K562 (cell line): ENCODE data around the gene ATP5F1C. TPM values are rescaled to one million over a fixed set of nuclear protein-coding genes. Genes with fewer than 3 reads are reported as not detected.

ENCODE experiments used
- ATAC-seq: fragments of 200-7000 bp; cut with Tn5 transposase; 3 replicates; pipeline ENCODE4 v1.9.1; 2020; ENCODE audit warnings: moderate library complexity
- BruUV-seq: library from RNA; stranded (reverse); fragments of 400-500 nt; replicated peaks from 2 replicates; lab custom pipeline; 2021; lab: Mats Ljungman, UMichigan
- CTCF ChIA-PET: fragments of 300-600 bp; formaldehyde crosslinking; extraction: SDS; loops from one replicate; lab custom pipeline; 2021; ENCODE audit warnings: low intra/inter-chr PET ratio; lab: Yijun Ruan, JAX
- POLR2A ChIA-PET: fragments of 300-600, 350-650 bp; sonication (Branson Sonifier 250); formaldehyde crosslinking; extraction: SDS; loops from one replicate; lab custom pipeline; 2021; ENCODE audit warnings: antibody characterized with exemption, inconsistent platforms; lab: Yijun Ruan, JAX
- DNase-seq, 4 experiments: peaks; one replicate each; pipeline versions ENCODE4 v3.0.0 to v3.0.0-alpha.2; 2011 to 2018; ENCODE audit warnings: low spot score in 3 of 4, mixed read lengths in 3 of 4; ENCODE audit errors: extremely low read depth in 1 of 4
- FAIRE-seq: peaks from 2 replicates; lab custom pipeline; 2011; peaks lifted over from hg19 to GRCh38; lab: Jason Lieb, UNC
- H2AFZ ChIP-seq: 2 replicates; pipeline ENCODE4 v1.6.0; 2011; ENCODE audit warnings: low read depth, low read length, control low read depth, inconsistent platforms
- H3K27ac ChIP-seq: fragments of 200-600 bp; 3 replicates; pipeline ENCODE4 v1.8.0; 2011; ENCODE audit warnings: low read depth, mild to moderate bottlenecking, control low read depth, inconsistent platforms, low read length, moderate library complexity, mixed read lengths; ENCODE audit errors: extremely low read depth
- H3K27me3 ChIP-seq, 2 experiments: fragments of 300-600 bp in 1 of 2; 2 replicates in 1 of 2; 3 replicates in 1 of 2; pipeline versions ENCODE4 v1.6.0 to v1.8.0; 2011; ENCODE audit warnings: inconsistent platforms in 2 of 2, low read length in 2 of 2, mild to moderate bottlenecking in 1 of 2, mixed read lengths in 1 of 2, moderate library complexity in 1 of 2; ENCODE audit not compliant: control insufficient read depth in 2 of 2, insufficient read depth in 2 of 2
- H3K36me3 ChIP-seq: fragments of 300-600 bp; 3 replicates; pipeline ENCODE4 v1.8.0; 2011; ENCODE audit warnings: mild to moderate bottlenecking, low read length, inconsistent platforms; ENCODE audit not compliant: control insufficient read depth, insufficient read depth
- H3K4me1 ChIP-seq, 2 experiments: fragments of 200-600 bp in 1 of 2; replicated peaks in 1 of 2; 2 replicates in 1 of 2; 3 replicates in 1 of 2; pipeline versions ENCODE4 v1.5.1 to v1.8.0; 2011; ENCODE audit warnings: inconsistent platforms in 2 of 2, low read length in 2 of 2, mild to moderate bottlenecking in 1 of 2, mixed read lengths in 1 of 2, moderate library complexity in 1 of 2; ENCODE audit not compliant: control insufficient read depth in 2 of 2, insufficient read depth in 2 of 2
- H3K4me2 ChIP-seq: 2 replicates; pipeline ENCODE4 v1.6.1; 2011; ENCODE audit warnings: low read length, control low read depth, inconsistent platforms, mixed read lengths; ENCODE audit not compliant: insufficient read depth
- H3K4me3 ChIP-seq: fragments of 200-600 bp; sonication (generic), shearing (Covaris generic); 2 replicates; pipeline ENCODE4 v1.5.1; 2016; ENCODE audit warnings: control low read depth, inconsistent platforms
- H3K79me2 ChIP-seq: fragments of 200-600 bp; 3 replicates; pipeline ENCODE4 v1.8.0; 2011; ENCODE audit warnings: low read length, inconsistent platforms; ENCODE audit not compliant: control insufficient read depth, insufficient read depth
- H3K9ac ChIP-seq, 2 experiments: 2 replicates each; pipeline versions ENCODE4 v1.6.0 to v1.6.1; 2011; ENCODE audit warnings: low read depth in 2 of 2, low read length in 2 of 2, control low read depth in 1 of 2, inconsistent platforms in 1 of 2, mild to moderate bottlenecking in 1 of 2, mixed read lengths in 1 of 2; ENCODE audit not compliant: insufficient read depth in 1 of 2
- H3K9me1 ChIP-seq: one replicate; pipeline ENCODE4 v1.6.0; 2011; ENCODE audit warnings: inconsistent platforms, mild to moderate bottlenecking, low read length, moderate library complexity; ENCODE audit not compliant: control insufficient read depth, insufficient read depth
- H3K9me3 ChIP-seq: replicated peaks from 2 replicates; pipeline ENCODE4 v1.5.1; 2011; ENCODE audit warnings: low read depth, low read length, inconsistent platforms; ENCODE audit not compliant: control insufficient read depth, insufficient read depth
- H4K20me1 ChIP-seq: replicated peaks from 2 replicates; pipeline ENCODE4 v1.6.1; 2011; ENCODE audit warnings: low read length, inconsistent platforms, mixed read lengths; ENCODE audit not compliant: control insufficient read depth, insufficient read depth
- CBX2 ChIP-seq: fragments of 200-600 bp; sonication (generic); IDR thresholded peaks from one replicate; pipeline ENCODE4 v1.6.1; 2012; ENCODE audit warnings: mild to moderate bottlenecking, low read length, inconsistent platforms; ENCODE audit not compliant: insufficient read depth, poor library complexity, severe bottlenecking
- HNRNPH1 ChIP-seq: fragments of 200-400 bp; formaldehyde crosslinking; optimal IDR thresholded peaks from 2 replicates; pipeline ENCODE3; 2017; ENCODE audit warnings: low read depth, mild to moderate bottlenecking, low read length, moderate library complexity
- ILK ChIP-seq: fragments of 450-650 bp; IDR thresholded peaks from 2 replicates; pipeline ENCODE4 v1.6.1; 2016; ENCODE audit warnings: missing genetic modification characterization, low read depth, mild to moderate bottlenecking, missing compliant biosample characterization, moderate library complexity, borderline replicate concordance
- PTBP1 ChIP-seq: fragments of 200-400 bp; formaldehyde crosslinking; IDR thresholded peaks from 2 replicates; pipeline ENCODE4 v1.6.1; 2017; ENCODE audit warnings: low read depth, low read length
- RAD21 ChIP-seq, 2 experiments: fragments of 250-450 bp in 1 of 2; fragments of 450-650 bp in 1 of 2; sonication (Bioruptor Pico) in 1 of 2; formaldehyde crosslinking in 1 of 2; IDR thresholded peaks in 1 of 2; conservative IDR thresholded peaks in 1 of 2; 2 replicates each; pipeline versions ENCODE4 v1.4.0 to v1.8.0; 2020 to 2022; ENCODE audit warnings: mild to moderate bottlenecking in 2 of 2, moderate library complexity in 1 of 2
- RNF2 ChIP-seq: sonication (generic); IDR thresholded peaks from 2 replicates; pipeline ENCODE4 v1.6.1; 2016
- SP2 ChIP-seq: IDR thresholded peaks from 2 replicates; pipeline ENCODE4 v1.6.1; 2011; ENCODE audit warnings: mild to moderate bottlenecking, low read depth, low read length, moderate library complexity; ENCODE audit not compliant: poor library complexity, severe bottlenecking; ENCODE audit errors: extremely low read depth
- TEAD4 ChIP-seq, 2 experiments: sonication (generic) in 1 of 2; formaldehyde crosslinking in 1 of 2; IDR thresholded peaks; 2 replicates each; pipeline versions ENCODE4 v1.6.1 to v1.8.0; 2012 to 2022; ENCODE audit warnings: borderline replicate concordance in 1 of 2, inconsistent platforms in 1 of 2, low read length in 1 of 2, mild to moderate bottlenecking in 1 of 2, missing genetic modification reagents in 1 of 2
- WHSC1 ChIP-seq: IDR thresholded peaks from one replicate; pipeline ENCODE4 v1.6.1; 2012; ENCODE audit warnings: low read length, control low read depth, inconsistent platforms
- ZNF253 ChIP-seq: fragments of 250-450 bp; sonication (Bioruptor Pico); conservative IDR thresholded peaks from 2 replicates; pipeline ENCODE4 v1.6.1; 2021; ENCODE audit warnings: mild to moderate bottlenecking
- ZNF79 ChIP-seq: fragments of 250-450 bp; sonication (Bioruptor Pico); IDR thresholded peaks from 2 replicates; pipeline ENCODE4 v1.4.0; 2020; ENCODE audit warnings: low read depth, mild to moderate bottlenecking, moderate library complexity
- ZSCAN29 ChIP-seq: fragments of 450-650 bp; IDR thresholded peaks from 2 replicates; pipeline ENCODE4 v1.6.1; 2017
- WGBS: fragments of 100-300 bp; shearing (Covaris generic); methylation state at CpG from one replicate; pipeline ENCODE4 v1.1.6; 2016; ENCODE audit warnings: low coverage, mixed read lengths; ENCODE audit not compliant: insufficient coverage; ENCODE audit errors: missing lambda C conversion rate; 5-methylcytosine and 5-hydroxymethylcytosine counted together
- in situ Hi-C: fragments of 300-500 bp; cut with MboI; formaldehyde crosslinking; loops from 4 replicates; pipeline ENCODE4 v1.15.0; 2018; ENCODE audit warnings: inconsistent platforms, mixed read lengths
- intact Hi-C: fragments of 100-400 bp; cut with micrococcal nuclease; formaldehyde crosslinking; loops from 2 replicates; pipeline ENCODE4 v1.14.2; 2022
- polyA plus RNA-seq, 8 experiments: library from polyadenylated mRNA; depleted of rRNA in 4 of 8; stranded (reverse) in 5 of 8; unstranded in 3 of 8; fragments of >200 nt; fragmentation: Nextera tagmentation in 2 of 8; fragmentation: Illumina TruSeq in 1 of 8; extraction: Ambion mirVana in 2 of 8; extraction: Trizol in 1 of 8; gene quantifications; 2 replicates each; pipeline versions ENCODE4 v1.2.1 to v1.2.3, GENCODE V29; 2011 to 2014; ENCODE audit warnings: inconsistent platforms in 1 of 8, missing spikeins in 1 of 8
- total RNA-seq, 7 experiments: library from RNA; depleted of rRNA in 6 of 7; stranded (reverse); fragments of >200 nt in 6 of 7; fragmentation: Illumina TruSeq in 2 of 7; extraction: Trizol in 2 of 7; gene quantifications; 2 replicates each; pipeline versions ENCODE4 v1.2.1 to v1.2.3, GENCODE V29; 2011 to 2021; ENCODE audit warnings: low replicate concordance in 1 of 7
- TF ChIP-seq, protein P1 (sequence below), 3 experiments: IDR thresholded peaks in 2 of 3; conservative IDR thresholded peaks in 1 of 3; 2 replicates each; pipeline ENCODE4 v1.5.1; 2011 to 2012; ENCODE audit warnings: low read length in 3 of 3, mild to moderate bottlenecking in 3 of 3, control low read depth in 2 of 3, improper control_type of control experiment in 1 of 3, inconsistent platforms in 1 of 3, low read depth in 1 of 3, mixed read lengths in 1 of 3, moderate library complexity in 1 of 3; ENCODE audit not compliant: insufficient read depth in 2 of 3
- TF ChIP-seq, protein P2 (sequence below): fragments of 250-450 bp; sonication (Bioruptor Pico); IDR thresholded peaks from 2 replicates; pipeline ENCODE4 v1.8.0; 2022; ENCODE audit warnings: inconsistent platforms, mild to moderate bottlenecking, moderate library complexity, borderline replicate concordance
- TF ChIP-seq, protein P3 (sequence below): fragments of 250-450 bp; sonication (Bioruptor Pico); IDR thresholded peaks from 2 replicates; pipeline ENCODE4 v1.8.0; 2021; ENCODE audit warnings: borderline replicate concordance, mild to moderate bottlenecking, moderate library complexity; ENCODE audit not compliant: poor library complexity, severe bottlenecking

The ATP5F1C gene
- total and polyA plus RNA-seq, 9 of the 15 experiments (the other 6 are each of a cell fraction or from before 2014, with no cell fraction given): 389 to 1,475 (median 559) TPM

DNA sequence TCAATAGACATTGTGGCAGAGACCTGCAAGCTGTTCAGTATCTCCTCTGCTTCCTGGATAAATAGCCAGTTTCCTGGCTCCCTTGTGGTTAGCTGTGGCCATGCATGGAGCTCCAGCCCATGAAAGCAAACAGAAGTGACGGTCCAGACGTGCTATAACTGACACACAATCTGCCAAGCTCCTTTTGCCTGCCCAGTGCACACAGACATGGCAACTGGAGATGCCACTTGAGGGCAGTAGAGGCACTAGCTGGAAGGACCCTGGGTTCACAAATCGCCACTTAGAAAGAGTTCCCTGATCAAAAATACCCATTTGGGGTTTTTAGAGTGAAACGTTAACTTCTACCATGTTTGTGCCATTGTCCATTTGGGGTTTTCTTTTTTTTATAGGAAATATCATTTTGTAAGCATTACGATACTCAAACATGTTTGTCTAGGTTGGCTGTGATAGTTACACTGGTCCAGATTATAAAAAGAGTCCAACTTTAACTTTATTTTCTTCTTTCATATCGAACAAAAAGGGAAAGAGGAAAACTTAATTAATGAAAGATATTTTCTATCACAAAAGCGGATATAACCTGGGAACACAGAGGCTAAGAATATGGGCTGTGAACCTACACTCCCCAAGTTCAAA lies 31.5 kb upstream of the ATP5F1C start:
- Histone ChIP-seq H4K20me1 (no peaks in the 10 kb centered on the region), H3K9me1 (no peaks in the 10 kb centered on the region), H3K27ac (no peak overlapping the region), H3K27me3 (no peaks in the 10 kb centered on the region), H3K9ac (no peak overlapping the region), H3K9me3 (no peaks in the 10 kb centered on the region), H2AFZ (no peak overlapping the region), H3K4me1 (no peaks in the 10 kb centered on the region), H3K79me2 (no peaks in the 10 kb centered on the region), H3K4me3 (no peak overlapping the region)
- 71% methylated on average over 6 of the region's 7 CpGs for WGBS
- ChIA-PET CTCF (no interaction called here), POLR2A (interaction anchor here (1.1 kb wide), 1 partner anchor 8 kb away, joined by 4 read pairs; no protein-coding TSS in a partner anchor)
- BruUV-seq: no TSS peak
- in situ Hi-C loops: no loop called here
- peak; percentile 55 for ATAC-seq
- TF ChIP-seq HNRNPH1: no peak
- TF ChIP-seq, protein P1, sequence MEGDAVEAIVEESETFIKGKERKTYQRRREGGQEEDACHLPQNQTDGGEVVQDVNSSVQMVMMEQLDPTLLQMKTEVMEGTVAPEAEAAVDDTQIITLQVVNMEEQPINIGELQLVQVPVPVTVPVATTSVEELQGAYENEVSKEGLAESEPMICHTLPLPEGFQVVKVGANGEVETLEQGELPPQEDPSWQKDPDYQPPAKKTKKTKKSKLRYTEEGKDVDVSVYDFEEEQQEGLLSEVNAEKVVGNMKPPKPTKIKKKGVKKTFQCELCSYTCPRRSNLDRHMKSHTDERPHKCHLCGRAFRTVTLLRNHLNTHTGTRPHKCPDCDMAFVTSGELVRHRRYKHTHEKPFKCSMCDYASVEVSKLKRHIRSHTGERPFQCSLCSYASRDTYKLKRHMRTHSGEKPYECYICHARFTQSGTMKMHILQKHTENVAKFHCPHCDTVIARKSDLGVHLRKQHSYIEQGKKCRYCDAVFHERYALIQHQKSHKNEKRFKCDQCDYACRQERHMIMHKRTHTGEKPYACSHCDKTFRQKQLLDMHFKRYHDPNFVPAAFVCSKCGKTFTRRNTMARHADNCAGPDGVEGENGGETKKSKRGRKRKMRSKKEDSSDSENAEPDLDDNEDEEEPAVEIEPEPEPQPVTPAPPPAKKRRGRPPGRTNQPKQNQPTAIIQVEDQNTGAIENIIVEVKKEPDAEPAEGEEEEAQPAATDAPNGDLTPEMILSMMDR (IDR thresholded peaks at IDR 0.05 in 2 of 3, conservative IDR thresholded peaks at IDR 0.05 in 1 of 3; ENCODE audit: insufficient read depth in 2 of 3, low read depth in 1 of 3, low read length in 3 of 3): peak in 2 of 3 experiments; percentile 48 to 50; a peak in 4 of 6 replicates
- TF ChIP-seq ZSCAN29: no peak
- TF ChIP-seq, protein P2, sequence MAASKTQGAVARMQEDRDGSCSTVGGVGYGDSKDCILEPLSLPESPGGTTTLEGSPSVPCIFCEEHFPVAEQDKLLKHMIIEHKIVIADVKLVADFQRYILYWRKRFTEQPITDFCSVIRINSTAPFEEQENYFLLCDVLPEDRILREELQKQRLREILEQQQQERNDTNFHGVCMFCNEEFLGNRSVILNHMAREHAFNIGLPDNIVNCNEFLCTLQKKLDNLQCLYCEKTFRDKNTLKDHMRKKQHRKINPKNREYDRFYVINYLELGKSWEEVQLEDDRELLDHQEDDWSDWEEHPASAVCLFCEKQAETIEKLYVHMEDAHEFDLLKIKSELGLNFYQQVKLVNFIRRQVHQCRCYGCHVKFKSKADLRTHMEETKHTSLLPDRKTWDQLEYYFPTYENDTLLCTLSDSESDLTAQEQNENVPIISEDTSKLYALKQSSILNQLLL (CRISPR knock-in tag): no peak
- no peak for TF ChIP-seq TEAD4 (IDR thresholded peaks at IDR 0.05; ENCODE audit: low read length)
- TF ChIP-seq TEAD4 (CRISPR knock-in tag; IDR thresholded peaks at IDR 0.05; ENCODE audit: borderline replicate concordance): no peak
- TF ChIP-seq PTBP1: no peak
- TF ChIP-seq RNF2: no peak
- TF ChIP-seq RAD21 (CRISPR knock-in tag; conservative IDR thresholded peaks at IDR 0.05 in 1 of 2, IDR thresholded peaks at IDR 0.05 in 1 of 2): peak in 1 of 2 experiments; percentile 29; a peak in 2 of 4 replicates
- TF ChIP-seq CBX2: no peak
- no peak for TF ChIP-seq ILK (tag)
- TF ChIP-seq, protein P3, sequence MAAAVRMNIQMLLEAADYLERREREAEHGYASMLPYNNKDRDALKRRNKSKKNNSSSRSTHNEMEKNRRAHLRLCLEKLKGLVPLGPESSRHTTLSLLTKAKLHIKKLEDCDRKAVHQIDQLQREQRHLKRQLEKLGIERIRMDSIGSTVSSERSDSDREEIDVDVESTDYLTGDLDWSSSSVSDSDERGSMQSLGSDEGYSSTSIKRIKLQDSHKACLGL: no peak
- no peak for TF ChIP-seq ZNF253 (CRISPR knock-in tag)
- TF ChIP-seq WHSC1: no peak
- no peak for TF ChIP-seq SP2
- TF ChIP-seq ZNF79 (CRISPR knock-in tag): no peak
- TF ChIP-seq, all 486 proteins: peak for 2
- FAIRE-seq (peak; percentile 15), DNase-seq (peak in 1 of 4 experiments; percentile 16)
- intact Hi-C loops: no loop called here
- H3K36me3 ChIP-seq: peaks cover 53% of the 10 kb centered on the region
- H3K4me2 ChIP-seq: no peak overlapping the region
